SK-N-SH (cell line): Measurements from ENCODE around the gene KRTAP3-3. TPM values are rescaled to one million over a fixed set of nuclear protein-coding genes. Genes with fewer than 3 reads are reported as not detected.

Experiments used
- CTCF ChIA-PET: fragments of 300-600, 350-600 bp; formaldehyde crosslinking; extraction: SDS; loops from one replicate; lab custom pipeline; 2021; lab: Yijun Ruan, JAX
- POLR2A ChIA-PET: fragments of 350-600 bp; sonication (Branson Sonifier 250); formaldehyde crosslinking; extraction: SDS; loops from one replicate; lab custom pipeline; 2020; ENCODE audit warnings: antibody characterized with exemption, inconsistent platforms; lab: Yijun Ruan, JAX
- DNase-seq: peaks from one replicate; pipeline ENCODE4 v3.0.0; 2012
- H2AFZ ChIP-seq: fragments of 200-600 bp; sonication (generic); 2 replicates; pipeline ENCODE4 v1.8.1; 2016; ENCODE audit warnings: antibody characterized with exemption, mild to moderate bottlenecking, low read depth
- H3F3A ChIP-seq: fragments of 200-600 bp; sonication (generic); replicated peaks from 2 replicates; pipeline ENCODE3; 2016; ENCODE audit warnings: antibody characterized with exemption, mild to moderate bottlenecking; ENCODE audit not compliant: insufficient read depth
- H3K27ac ChIP-seq, 2 experiments: fragments of 200-500 bp in 1 of 2; fragments of 200-600 bp in 1 of 2; sonication (Bioruptor generic) in 1 of 2; sonication (generic), shearing (Covaris generic) in 1 of 2; 2 replicates each; pipeline versions ENCODE4 v1.5.1 to v1.6.1; 2014 to 2016; ENCODE audit warnings: low read depth in 2 of 2, inconsistent platforms in 1 of 2, low read length in 1 of 2, mild to moderate bottlenecking in 1 of 2, mixed read lengths in 1 of 2
- H3K27me3 ChIP-seq: fragments of 200-600 bp; sonication (generic), shearing (Covaris generic); 2 replicates; pipeline ENCODE4 v1.6.1; 2016; ENCODE audit warnings: mixed run types; ENCODE audit not compliant: insufficient read depth
- H3K36me3 ChIP-seq, 2 experiments: fragments of 200-500 bp in 1 of 2; fragments of 200-600 bp in 1 of 2; sonication (Bioruptor generic) in 1 of 2; sonication (generic) in 1 of 2; replicated peaks in 1 of 2; 2 replicates each; pipeline versions ENCODE3 to v1.5.1; 2014 to 2016; ENCODE audit warnings: low read length in 1 of 2, mild to moderate bottlenecking in 1 of 2; ENCODE audit not compliant: insufficient read depth in 2 of 2, control insufficient read depth in 1 of 2
- H3K4me1 ChIP-seq, 2 experiments: fragments of 200-500 bp in 1 of 2; fragments of 200-600 bp in 1 of 2; sonication (Bioruptor generic) in 1 of 2; sonication (generic), shearing (Covaris generic) in 1 of 2; 2 replicates each; pipeline versions ENCODE4 v1.5.1 to v1.6.1; 2014 to 2016; ENCODE audit warnings: low read depth in 1 of 2, low read length in 1 of 2, mixed run types in 1 of 2; ENCODE audit not compliant: insufficient read depth in 2 of 2, control insufficient read depth in 1 of 2
- H3K4me2 ChIP-seq: fragments of 200-600 bp; sonication (generic), shearing (Covaris generic); 2 replicates; pipeline ENCODE4 v1.6.1; 2017; ENCODE audit warnings: mixed run types
- H3K4me3 ChIP-seq, 2 experiments: fragments of 200-500 bp in 1 of 2; fragments of 200-600 bp in 1 of 2; sonication (Bioruptor generic) in 1 of 2; sonication (generic), shearing (Covaris generic) in 1 of 2; 2 replicates each; pipeline versions ENCODE4 v1.5.1 to v1.8.1; 2014 to 2016; ENCODE audit warnings: low read depth in 2 of 2, inconsistent platforms in 1 of 2, low read length in 1 of 2, mild to moderate bottlenecking in 1 of 2, mixed read lengths in 1 of 2, moderate library complexity in 1 of 2
- H3K79me2 ChIP-seq: fragments of 200-600 bp; sonication (generic); 2 replicates; pipeline ENCODE4 v1.8.1; 2017; ENCODE audit warnings: mild to moderate bottlenecking; ENCODE audit not compliant: insufficient read depth
- H3K9ac ChIP-seq: fragments of 200-600 bp; sonication (generic); 2 replicates; pipeline ENCODE4 v1.6.1; 2017; ENCODE audit warnings: mixed run types
- H3K9me2 ChIP-seq: fragments of 200-600 bp; sonication (generic); 2 replicates; pipeline ENCODE4 v1.6.1; 2017; ENCODE audit warnings: mixed run types
- H3K9me3 ChIP-seq: fragments of 200-600 bp; sonication (generic); 2 replicates; pipeline ENCODE4 v1.6.1; 2017; ENCODE audit warnings: mixed run types, mild to moderate bottlenecking, moderate library complexity
- H4K20me1 ChIP-seq: fragments of 200-600 bp; sonication (generic); 2 replicates; pipeline ENCODE4 v1.6.1; 2017; ENCODE audit warnings: mild to moderate bottlenecking, mixed run types; ENCODE audit not compliant: insufficient read depth
- EP300 ChIP-seq, 2 experiments: IDR thresholded peaks; 2 replicates each; pipeline versions ENCODE4 v1.4.0 to v1.6.1; 2012; ENCODE audit warnings: borderline replicate concordance in 1 of 2, low read depth in 1 of 2, low read length in 1 of 2
- FOXJ3 ChIP-seq: sonication (generic); formaldehyde crosslinking; IDR thresholded peaks from 2 replicates; pipeline ENCODE4 v1.5.1; 2020; ENCODE audit warnings: mild to moderate bottlenecking, missing genetic modification reagents
- FOXM1 ChIP-seq: IDR thresholded peaks from 2 replicates; pipeline ENCODE4 v1.4.0; 2012; ENCODE audit warnings: low read depth, mild to moderate bottlenecking
- GABPA ChIP-seq: IDR thresholded peaks from 2 replicates; pipeline ENCODE4 v1.4.0; 2012; ENCODE audit warnings: low read depth, mild to moderate bottlenecking
- IRF3 ChIP-seq: fragments of 150-350 bp; IDR thresholded peaks from 2 replicates; pipeline ENCODE4 v1.6.1; 2016; ENCODE audit warnings: mild to moderate bottlenecking, low read depth, low read length
- JUND ChIP-seq: IDR thresholded peaks from 2 replicates; pipeline ENCODE4 v1.4.0; 2012
- MEF2A ChIP-seq: IDR thresholded peaks from 2 replicates; pipeline ENCODE4 v1.4.0; 2012; ENCODE audit warnings: low read depth, borderline replicate concordance
- MXI1 ChIP-seq: IDR thresholded peaks from 2 replicates; pipeline ENCODE4 v1.6.1; 2012; ENCODE audit warnings: mild to moderate bottlenecking, low read depth, low read length, improper control_type of control experiment
- NFIC ChIP-seq: IDR thresholded peaks from 2 replicates; pipeline ENCODE4 v1.4.0; 2012; ENCODE audit warnings: borderline replicate concordance
- RAD21 ChIP-seq: IDR thresholded peaks from 2 replicates; pipeline ENCODE4 v1.6.1; 2012; ENCODE audit warnings: mild to moderate bottlenecking, low read length
- RCOR1 ChIP-seq: fragments of 150-350 bp; IDR thresholded peaks from 2 replicates; pipeline ENCODE4 v1.6.1; 2017; ENCODE audit warnings: antibody characterized with exemption, low read length
- REST ChIP-seq: IDR thresholded peaks from 2 replicates; pipeline ENCODE4 v1.6.1; 2012; ENCODE audit warnings: mild to moderate bottlenecking, low read depth, low read length, moderate library complexity
- RFX5 ChIP-seq: IDR thresholded peaks from 2 replicates; pipeline ENCODE4 v1.6.1; 2012; ENCODE audit warnings: mild to moderate bottlenecking, improper control_type of control experiment, low read length
- RXRA ChIP-seq: IDR thresholded peaks from 2 replicates; pipeline ENCODE4 v1.4.0; 2012; ENCODE audit warnings: low read depth, mild to moderate bottlenecking, borderline replicate concordance
- SIN3A ChIP-seq: IDR thresholded peaks from 2 replicates; pipeline ENCODE4 v1.6.1; 2012; ENCODE audit warnings: low read depth, mild to moderate bottlenecking, low read length, moderate library complexity, borderline replicate concordance
- ZBTB33 ChIP-seq: IDR thresholded peaks from 2 replicates; pipeline ENCODE4 v1.4.0; 2012; ENCODE audit warnings: low read depth, borderline replicate concordance
- WGBS: methylation state at CpG from one replicate; pipeline ENCODE4 v1.1.6; 2017; ENCODE audit warnings: low lambda C conversion rate; 5-methylcytosine and 5-hydroxymethylcytosine counted together
- polyA plus RNA-seq, 3 experiments: library from polyadenylated mRNA; depleted of rRNA; stranded (reverse); fragments of >200 nt; gene quantifications; 2 replicates each; pipeline ENCODE4 v1.2.3, GENCODE V29; 2012

The KRTAP3-3 gene
- polyA plus RNA-seq, 1 of the 3 experiments (the other 2 are of a cell fraction) = not detected

- Histone ChIP-seq H2AFZ (no peak overlapping the region), H3K36me3 (no peaks in the 10 kb centered on the region), H3K4me2 (no peak overlapping the region), H4K20me1 (no peaks in the 10 kb centered on the region), H3K9me3 (no peaks in the 10 kb centered on the region), H3K27ac (no peak overlapping the region), H3K9ac (no peak overlapping the region), H3F3A (no peaks in the 10 kb centered on the region), H3K27me3 (peaks cover 37% of the 10 kb centered on the region; the same call in 1 of the 2 replicates), H3K79me2 (no peaks in the 10 kb centered on the region), H3K9me2 (no peaks in the 10 kb centered on the region), H3K4me1 (no peaks in the 10 kb centered on the region; a peak in 1 of 4 replicates), H3K4me3 (no peak overlapping the region)
- no peak for TF ChIP-seq NFIC
- no peak for TF ChIP-seq RAD21
- TF ChIP-seq FOXJ3 (CRISPR knock-in tag) = no peak
- no peak for TF ChIP-seq MXI1
- no peak for TF ChIP-seq GABPA
- no peak for TF ChIP-seq IRF3
- TF ChIP-seq EP300 (IDR thresholded peaks at IDR 0.05; ENCODE audit: borderline replicate concordance in 1 of 2, low read depth in 1 of 2, low read length in 1 of 2) = no peak
- no peak for TF ChIP-seq RFX5
- WGBS = 23% methylated on average over 5 of the region's 5 CpGs
- CTCF ChIA-PET = interaction anchor here (0.6 to 1.4 kb wide), 2 partner anchors 83 to 667 kb away, joined by 3 read pairs; no protein-coding TSS in a partner anchor
- POLR2A ChIA-PET = no interaction called here
- DNase-seq = no peak
Observed at GRCh38 chr17:40981115-40981514, 12.8 kb downstream of the KRTAP3-3 start.

GRCh38 chr17:40980596-40980995, 13.4 kb downstream of the KRTAP3-3 start:
- Histone ChIP-seq H3K4me1 (no peaks in the 10 kb centered on the region; a peak in 1 of 4 replicates), H2AFZ (no peak overlapping the region), H3K36me3 (no peaks in the 10 kb centered on the region), H3F3A (no peaks in the 10 kb centered on the region), H3K9me3 (no peaks in the 10 kb centered on the region), H3K4me3 (no peak overlapping the region), H3K27ac (no peak overlapping the region), H4K20me1 (no peaks in the 10 kb centered on the region), H3K27me3 (peaks cover 41% of the 10 kb centered on the region; the same call in 1 of the 2 replicates), H3K9me2 (no peaks in the 10 kb centered on the region), H3K79me2 (no peaks in the 10 kb centered on the region), H3K9ac (no peak overlapping the region), H3K4me2 (no peak overlapping the region)
- TF ChIP-seq FOXM1 (no peak), ZBTB33 (no peak), MEF2A (no peak), REST (no peak; the same call in 1 of the 2 replicates), JUND (no peak), RAD21 (no peak), NFIC (no peak), RFX5 (no peak), RXRA (no peak), RCOR1 (no peak), MXI1 (no peak), SIN3A (no peak)
- ChIA-PET CTCF (interaction anchor here (0.6 to 1.4 kb wide), 2 partner anchors 83 to 668 kb away, joined by 3 read pairs; no protein-coding TSS in a partner anchor), POLR2A (no interaction called here)
- WGBS = 11% methylated on average over 7 of the region's 8 CpGs
- DNase-seq = no peak
